HG03460 (cell line): ENCODE measurements around the gene NAV2.
"Not testable (repeated sequence)": the region's sequence is repeated elsewhere in the genome, so short reads cannot be mapped to it uniquely, and the experiment has no call there.

Experiments
- ATAC-seq: cut with Tn5 transposase; IDR thresholded peaks from one replicate; pipeline ENCODE4 v1.9.1; 2021; ENCODE audit not compliant: unreplicated experiment

Gene NAV2

DNA sequence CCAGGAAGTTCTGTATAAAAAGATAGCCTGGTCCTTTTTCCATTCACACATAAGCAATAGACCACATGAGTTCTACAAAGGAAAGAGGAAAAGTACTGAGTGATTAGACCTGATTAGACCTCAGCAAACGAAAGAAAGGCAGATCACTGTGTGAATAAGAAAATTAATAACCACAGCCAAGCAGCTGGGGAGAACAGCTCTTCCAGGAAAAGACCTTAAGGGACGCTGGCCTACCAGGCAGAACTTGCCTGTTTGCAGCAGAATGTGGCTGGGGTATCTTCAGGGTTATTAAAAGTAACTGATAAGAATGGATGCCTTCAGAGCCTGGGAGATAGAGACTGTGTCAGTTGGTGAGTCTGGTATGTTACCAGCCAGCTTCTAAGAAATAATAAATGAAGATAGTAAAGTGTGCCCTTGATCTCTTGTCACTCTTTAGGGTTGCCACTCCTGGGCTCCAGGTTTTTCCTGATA lies 274.7 kb downstream of the NAV2 start:
- no peak for ATAC-seq

DNA sequence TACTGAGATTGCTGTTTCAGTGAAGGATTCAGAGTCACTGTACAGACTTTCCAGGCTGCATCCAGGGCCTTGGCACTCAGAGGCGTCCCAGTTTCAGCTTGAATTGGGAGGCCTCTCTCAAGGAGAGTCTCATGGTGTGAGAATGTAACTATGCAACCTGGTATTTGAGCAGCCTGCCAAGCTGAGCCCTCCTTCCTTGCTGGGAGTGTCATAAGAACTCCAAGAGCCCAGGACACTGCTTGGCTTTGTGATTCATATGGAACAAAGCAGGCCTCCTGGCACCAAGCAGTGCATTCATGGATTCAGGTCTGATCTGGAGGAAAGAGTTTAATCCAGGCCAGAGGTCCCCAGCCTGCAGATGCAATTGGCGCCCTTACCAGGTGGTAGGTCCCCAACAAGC lies 276.0 kb downstream of the NAV2 start:
- no peak for ATAC-seq

DNA sequence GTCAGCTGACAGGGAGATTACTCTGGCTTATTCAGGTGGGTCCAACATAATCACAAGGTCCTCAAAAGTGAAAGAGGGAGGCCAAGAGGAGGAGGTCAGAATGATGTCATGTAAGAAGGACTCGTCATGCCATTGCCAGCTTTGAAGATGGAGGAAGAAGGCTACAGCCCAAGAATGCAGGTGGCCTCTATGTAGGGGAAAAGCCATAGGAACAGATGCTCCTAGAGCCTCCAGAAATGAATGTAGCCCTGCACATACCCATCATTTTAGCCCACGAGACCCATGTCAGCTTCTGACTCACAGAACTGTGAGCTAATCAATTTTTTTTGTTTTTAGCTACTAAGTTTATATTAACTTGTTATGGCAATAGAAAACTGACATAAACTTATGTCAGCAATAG lies 276.6 kb downstream of the NAV2 start:
- ATAC-seq: no peak

DNA sequence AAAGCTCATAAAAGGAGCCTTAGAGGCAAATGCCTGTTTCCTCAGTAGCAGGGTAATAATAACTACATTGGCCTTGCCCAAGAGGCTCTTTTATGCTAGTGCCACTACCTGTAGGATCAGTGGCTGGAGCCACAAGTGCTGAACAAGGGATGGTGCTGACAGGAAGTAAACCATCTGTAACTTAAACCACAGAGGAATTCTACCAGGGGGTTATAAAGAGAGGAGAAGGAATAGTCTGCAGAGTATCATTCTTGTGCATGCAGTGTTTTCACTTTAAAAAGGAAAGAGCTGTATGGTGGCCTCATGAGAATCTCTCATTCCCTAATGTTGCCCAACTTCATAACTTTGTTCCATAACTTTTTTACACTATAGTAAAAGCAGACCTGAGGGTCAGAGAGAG lies 279.5 kb downstream of the NAV2 start:
- ATAC-seq: no peak

DNA sequence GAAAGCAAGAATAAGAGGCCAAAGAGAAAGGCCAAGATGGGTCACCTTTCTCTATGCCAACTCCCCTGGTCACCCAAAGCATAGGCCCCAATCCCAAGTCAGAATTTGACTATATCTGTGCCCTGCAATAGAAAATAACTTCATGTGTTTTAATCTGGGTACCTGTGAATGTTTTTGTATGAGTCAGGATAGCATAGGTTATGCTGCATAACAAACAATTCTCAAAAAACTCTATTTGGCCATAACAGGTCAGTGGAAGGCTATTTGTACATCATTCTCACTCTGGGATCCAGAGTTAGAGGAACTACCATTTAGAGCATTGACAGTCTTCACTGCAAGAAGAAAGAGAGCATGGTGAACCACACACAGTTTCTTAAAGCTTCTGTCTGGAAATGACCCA lies 280.4 kb downstream of the NAV2 start:
- no peak for ATAC-seq

DNA sequence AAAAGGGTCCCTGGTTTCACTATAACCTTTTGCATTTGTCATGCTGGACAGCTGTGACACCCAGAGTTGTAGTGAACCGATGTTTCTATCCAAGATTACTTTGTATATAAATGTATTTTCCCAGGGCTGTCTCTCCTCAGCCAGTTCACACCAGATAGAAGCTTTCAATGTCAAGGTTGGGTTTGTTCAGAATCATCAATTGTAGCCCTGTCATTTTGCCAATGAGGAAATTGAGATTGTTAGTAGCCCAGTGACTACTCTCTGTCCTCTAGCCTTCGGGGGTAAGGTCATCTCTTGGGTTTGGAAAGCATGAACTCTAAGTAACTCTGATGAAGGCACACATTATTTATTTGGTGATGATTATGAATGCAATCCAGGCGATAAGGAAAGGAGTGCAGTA lies 282.0 kb downstream of the NAV2 start:
- no peak for ATAC-seq

DNA sequence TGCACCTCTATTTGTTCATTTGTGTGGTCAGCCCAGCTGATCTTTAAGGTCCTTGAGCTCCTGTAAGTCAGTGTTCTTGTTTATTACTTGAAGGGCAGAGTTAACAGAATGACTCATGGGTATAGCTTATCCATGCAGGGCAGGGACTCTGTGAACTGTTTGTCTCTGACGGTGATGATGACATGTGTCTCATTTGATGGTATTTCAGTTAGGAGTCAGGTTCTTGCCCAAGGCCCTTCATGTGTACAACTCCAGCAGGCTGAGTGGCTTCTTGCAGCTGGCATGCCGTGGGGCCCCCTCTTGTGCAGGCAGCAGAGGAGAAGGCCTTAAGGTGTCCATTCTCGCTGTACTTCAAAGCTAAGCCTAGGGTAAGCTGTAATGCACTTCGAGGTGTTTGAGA lies 282.5 kb downstream of the NAV2 start:
- no peak for ATAC-seq

DNA sequence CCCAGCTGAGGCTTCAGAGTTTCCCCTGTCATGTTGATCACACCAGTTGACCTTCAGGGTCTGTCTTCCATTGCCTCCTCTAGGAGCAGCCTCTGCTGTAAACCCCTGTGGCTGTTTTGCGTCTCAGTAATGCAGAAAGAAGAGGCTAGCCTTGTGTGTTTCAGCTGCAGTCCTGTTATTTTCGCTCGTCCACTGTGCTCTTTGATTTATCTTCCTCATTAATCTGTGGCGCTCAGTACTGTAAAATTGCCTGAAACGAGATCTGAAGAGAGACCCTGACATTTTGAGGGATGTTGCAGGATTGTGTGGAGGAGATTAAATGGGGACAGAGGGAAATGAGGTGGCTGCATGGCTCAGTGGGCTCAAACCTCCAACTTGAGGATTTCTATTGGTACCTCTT lies 283.9 kb downstream of the NAV2 start:
- ATAC-seq: no peak

DNA sequence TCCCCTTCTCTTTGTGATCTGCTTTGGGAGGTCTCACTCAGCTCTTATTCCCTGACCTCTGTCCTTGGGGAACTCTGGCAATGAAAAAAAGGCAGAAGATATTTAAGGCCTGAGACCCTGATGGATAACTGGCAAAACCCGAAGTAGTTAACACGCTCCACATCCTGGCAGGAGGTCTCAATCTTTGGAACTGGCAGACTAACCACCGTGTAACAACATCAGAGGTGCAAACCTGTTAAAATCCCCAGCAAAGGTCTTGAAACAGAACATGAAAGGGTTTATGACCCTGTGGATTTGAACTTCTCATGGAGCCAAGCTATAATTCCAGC lies 287.3 kb downstream of the NAV2 start:
- ATAC-seq: no peak

DNA sequence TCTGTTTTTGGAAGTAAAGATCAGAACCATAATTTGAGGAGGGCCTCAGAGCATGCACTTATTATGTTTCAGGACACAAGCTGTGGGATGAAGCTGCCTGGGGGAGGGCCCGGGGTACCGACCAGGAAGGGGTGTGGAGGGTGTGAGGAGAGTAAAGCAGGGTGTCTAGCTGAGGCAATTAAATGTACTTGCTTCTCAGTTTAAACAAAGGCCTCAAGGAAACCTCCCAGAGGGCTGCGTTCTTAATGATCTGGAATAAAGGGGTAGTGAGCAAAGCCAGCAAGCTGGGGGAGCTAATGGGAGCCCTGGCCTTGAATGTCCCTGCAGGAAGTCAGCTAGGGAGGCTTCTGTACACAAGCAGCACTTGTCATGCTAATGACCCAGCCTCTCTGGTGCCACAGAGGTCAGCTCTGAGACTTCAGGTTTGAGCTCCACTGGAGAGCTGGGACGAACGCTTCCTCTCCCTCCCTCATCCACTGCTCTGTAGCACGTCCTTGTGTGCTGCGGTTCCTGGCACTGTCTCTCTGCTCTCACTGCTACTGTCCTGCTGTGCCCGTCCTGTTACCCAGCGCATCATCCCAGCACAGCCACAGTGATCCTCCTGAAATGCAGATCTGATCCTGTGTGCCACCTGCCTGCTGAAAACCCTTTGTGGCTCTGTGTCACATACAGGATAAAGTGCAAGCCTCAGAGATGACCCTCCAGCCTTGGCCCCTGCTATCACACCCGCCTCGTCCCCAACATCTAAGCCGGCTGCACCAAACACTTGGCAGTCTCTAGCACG lies 287.9 kb downstream of the NAV2 start:
- ATAC-seq: no peak

DNA sequence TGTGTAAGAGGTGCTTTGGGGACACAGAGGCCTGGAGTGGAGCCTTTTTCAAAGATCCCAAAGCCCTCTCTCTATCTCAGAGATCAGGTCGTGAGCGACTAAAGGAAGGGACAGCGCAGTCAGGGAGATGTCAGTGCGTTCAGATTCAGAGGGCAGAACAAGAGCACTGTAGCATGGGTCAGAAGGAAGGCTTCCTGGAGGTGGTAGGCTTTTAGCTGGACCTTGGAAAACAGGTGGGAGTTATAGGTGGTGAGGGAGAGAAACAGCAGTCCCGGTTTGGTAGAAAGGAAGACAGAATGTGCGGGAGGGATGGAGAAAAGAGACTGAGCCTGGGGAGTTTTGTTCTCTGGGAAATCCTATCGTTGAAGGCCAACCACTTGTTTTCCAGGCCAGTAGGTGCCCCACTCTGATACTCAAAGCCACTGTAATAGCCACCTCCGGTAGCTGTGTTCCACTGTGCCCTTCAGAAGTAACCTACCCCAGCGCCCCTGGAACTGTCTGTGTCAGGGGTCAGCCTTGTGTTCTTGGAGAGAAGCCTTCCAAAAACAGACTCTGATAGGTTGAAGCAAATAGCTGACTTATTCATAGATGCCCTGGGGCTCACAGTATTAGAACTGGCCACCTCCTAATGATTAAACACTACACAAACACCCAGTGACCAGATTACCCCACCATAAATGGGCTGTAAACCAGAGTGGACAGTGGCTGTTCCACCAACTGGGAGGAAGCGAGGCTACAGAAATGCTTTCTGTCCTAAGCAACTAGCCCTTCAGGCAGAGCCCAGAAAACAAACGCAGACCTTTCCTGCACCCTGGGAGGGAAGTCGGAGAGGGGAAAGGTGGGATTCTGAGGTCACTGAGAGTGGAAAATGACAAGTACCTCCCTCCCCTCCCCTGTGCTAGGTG lies 289.9 kb downstream of the NAV2 start:
- no peak for ATAC-seq

DNA sequence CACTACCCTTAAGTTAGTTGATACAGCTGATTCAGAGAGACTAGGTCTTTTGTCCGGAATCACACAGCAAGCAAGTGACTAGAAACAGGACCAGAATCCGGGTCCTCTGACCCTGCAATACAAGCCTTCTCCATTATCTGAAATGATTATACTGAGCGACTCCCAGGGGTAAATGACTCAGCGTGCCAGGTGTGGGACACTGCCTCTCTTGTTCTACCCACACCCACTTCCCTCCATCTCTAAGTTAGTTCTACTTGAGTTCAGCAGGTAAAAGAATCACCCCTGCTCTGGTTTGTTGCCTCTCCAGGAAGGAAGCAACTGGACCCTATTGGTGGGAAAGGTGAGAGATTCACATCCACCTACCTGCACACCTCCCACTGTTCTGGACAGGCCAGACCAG lies 290.7 kb downstream of the NAV2 start:
- no peak for ATAC-seq

DNA sequence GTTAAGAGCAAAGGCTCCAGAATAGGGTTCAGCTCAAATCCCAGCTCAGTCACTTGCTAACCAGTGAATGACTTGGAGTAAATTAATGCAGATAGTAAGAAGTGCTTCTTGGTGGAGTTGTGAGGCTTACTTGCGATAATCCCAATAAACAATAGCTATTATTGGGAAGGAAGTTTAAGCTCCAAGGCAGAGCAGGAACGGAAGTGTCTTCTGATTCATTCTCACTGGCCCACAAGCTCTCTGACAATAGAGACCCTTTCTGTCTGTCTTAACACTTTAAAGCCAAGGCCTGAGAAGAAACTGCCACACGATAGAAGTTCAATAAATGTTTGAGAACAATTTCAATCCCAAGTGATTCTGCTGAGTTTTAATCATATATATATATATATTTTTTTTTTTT lies 292.2 kb downstream of the NAV2 start:
- no peak for ATAC-seq

DNA sequence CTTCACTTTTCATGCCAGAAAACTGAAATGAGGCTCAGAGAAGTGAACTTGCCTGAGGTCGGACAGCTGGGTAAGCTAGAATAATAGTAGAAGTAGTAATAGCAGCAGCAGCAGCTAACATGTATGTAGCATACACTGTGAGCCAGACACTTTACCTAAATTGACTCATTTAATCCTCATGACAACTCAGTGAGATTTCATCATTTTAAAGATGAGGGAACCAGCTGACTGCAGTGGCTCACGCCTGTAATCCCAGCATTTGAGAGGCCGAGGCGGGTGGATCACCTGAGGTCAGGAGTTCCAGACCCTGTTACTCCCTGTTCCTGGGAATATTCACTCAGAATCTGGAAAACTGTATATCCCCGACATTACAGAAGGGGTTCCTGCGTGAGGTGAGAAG lies 293.1 kb downstream of the NAV2 start:
- no peak for ATAC-seq

DNA sequence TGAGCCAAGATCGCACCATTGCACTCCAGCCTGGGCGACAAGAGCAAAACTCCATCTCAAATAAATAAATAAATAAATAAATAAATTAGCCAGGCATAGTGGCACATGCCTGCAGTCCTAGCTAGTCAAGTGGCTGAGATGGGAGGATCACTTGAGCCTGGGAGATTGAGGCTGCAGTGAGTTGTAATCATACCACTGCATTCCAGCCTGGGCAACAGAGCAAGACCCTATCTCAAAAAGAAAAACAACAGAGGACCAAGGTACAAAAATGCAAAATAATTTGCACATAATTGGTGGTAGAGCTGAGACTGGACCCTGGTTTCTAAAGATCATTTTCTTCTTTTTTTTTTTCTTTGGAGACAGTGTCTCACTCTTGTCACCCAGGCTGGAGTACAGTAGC lies 294.0 kb downstream of the NAV2 start:
- not testable (repeated sequence) for ATAC-seq

DNA sequence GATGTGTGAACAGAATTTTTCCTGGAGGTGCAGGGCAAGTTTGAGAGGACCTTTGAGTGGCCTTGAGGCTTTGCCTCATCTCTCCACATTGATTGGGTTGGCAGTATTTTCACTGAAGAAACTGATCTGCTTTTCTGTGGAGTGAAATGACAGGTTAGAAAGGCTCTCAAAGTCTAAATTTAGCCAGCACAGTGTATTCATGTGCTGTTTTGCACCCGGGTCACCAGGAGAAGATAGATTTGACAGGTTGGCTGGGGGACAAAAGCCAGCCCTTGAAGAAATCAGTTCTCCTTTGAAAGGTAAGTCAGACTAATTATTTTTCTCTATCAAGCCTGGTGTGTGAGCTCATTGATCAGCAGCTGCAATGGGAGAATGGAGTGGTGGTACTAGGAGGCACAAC lies 294.7 kb downstream of the NAV2 start:
- no peak for ATAC-seq

DNA sequence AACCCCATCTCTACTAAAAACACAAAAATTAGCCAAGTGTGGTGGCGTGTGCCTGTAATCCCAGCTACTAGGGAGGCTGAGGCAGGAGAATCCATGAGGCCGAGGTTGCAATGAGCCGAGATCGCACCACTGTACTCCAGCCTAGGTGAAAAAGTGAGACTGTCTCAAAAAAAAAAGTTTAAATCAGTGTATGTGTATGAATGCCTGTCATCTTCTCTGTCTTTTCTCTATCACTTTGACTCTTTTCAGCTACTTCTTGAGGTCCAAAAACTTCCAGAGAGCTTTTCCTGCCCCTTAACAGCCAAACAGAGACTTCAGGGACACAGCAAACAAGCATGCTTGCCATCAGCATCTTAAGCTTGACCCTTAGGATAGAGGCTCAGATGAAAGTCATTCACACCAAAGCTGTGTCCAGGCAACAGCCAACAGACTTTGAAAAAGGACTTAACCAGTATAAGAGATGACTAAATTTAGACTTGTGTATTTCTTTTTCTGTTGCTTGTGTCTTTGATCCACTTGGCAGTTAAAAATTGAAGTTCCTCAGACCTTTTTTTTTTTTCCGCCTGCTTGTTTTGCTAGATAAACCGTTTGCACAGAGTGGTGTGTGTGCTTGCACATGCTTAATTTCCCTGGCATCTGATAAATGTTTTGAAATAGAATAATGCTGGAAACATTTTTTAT lies 295.7 kb downstream of the NAV2 start:
- ATAC-seq: no peak

DNA sequence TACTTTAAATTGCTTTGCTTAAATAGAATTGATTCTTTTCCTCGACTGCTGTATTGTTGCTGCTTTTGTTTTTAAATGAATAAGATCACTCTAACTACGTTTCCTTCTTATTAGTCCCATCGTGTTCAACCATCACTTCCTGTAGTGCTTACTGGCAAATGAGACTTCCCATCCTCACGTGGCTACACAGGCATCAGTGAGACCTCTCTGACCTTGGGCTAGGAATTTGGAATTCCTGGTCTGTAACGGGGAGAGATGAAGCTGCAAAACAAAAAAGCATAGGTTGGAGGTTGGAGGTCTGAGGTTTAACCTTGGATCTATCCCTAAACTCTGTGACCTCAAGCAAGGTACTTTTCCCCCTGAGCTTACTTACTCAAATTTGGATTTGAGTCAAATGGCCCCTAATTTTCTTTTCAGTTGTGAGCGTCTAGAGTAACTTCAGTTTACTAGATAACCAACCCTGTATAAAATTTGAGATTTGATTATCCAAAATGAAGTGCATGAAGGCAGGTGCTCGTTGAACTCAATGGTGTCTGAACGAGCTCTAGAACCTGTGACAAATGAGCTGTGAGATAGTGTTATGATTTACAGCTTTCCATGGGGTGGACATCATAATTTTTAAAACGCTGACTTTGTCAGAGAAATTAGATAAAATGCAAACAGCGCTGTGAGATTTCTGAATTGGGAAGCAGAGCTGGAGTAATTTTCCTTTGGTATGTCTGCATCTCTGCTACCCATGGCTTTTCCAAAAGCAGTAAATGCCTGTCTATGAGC lies 296.4 kb downstream of the NAV2 start:
- no peak for ATAC-seq

DNA sequence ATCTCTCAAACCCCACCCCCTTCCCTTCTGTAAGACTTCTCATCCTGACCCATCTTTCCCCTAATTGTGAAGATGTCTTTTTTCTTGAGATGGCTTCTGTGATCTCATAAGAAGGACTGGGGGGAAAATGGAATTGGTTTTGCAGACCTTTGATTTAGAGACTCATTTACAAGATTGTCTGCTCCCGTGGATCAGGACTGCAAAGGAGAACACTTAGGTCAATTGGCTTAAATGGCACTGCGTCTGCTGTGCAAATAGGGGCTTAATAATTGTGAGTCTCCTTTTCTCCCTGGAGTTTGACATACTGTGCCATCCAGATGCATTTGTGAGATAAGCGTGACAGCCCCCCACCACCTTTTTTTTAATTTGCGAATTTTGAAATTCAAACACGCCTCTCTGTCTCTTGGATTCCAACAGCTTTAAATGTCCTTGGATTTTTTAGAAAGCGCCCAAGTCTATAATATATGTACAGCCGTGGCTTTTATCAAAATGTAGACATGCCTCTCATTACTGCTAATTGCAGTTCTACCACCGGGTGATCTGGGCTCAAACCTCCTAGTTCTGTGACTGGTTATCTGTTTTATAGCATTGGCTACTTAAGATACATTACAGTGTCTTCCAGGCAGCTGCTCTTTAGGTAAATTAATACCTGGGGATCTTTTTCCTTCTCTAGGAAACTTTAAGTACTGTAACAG lies 297.7 kb downstream of the NAV2 start:
- no peak for ATAC-seq

DNA sequence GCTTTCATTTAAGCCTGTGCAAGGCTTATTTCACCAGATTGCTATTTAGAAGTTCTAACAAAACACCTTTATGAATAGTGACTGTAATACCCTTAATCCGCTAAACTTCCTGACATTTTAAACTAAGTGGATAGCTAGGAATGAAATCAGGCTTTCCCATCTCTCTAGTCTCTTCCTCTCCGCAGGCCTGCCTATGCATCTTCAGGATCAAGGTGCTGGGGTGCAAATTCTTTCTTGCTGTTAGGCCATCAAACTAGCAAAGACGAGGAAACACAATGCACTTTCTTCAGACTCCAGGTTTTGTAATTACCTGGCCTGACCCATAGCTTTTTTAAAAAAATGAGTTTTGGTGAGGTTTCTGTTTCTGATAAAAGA lies 298.2 kb downstream of the NAV2 start:
- no peak for ATAC-seq
